MCF 10A (cell line): ENCODE results near the gene STXBP4. TPM values are rescaled to one million over a fixed set of nuclear protein-coding genes. Genes with fewer than 3 reads are reported as not detected.

Experiments
- BruUV-seq: library from RNA; stranded (reverse); fragments of 400-500 nt; replicated peaks from 2 replicates; lab custom pipeline; 2021; lab: Mats Ljungman, UMichigan
- CTCF ChIA-PET: fragments of 300-600 bp; sonication (Branson Sonifier 250); formaldehyde crosslinking; extraction: SDS; loops from one replicate; lab custom pipeline; 2021; ENCODE audit warnings: antibody characterized with exemption, inconsistent platforms; lab: Yijun Ruan, JAX
- POLR2A ChIA-PET: fragments of 300-600, 350-650 bp; sonication (Branson Sonifier 250); formaldehyde crosslinking; extraction: SDS; loops from one replicate; lab custom pipeline; 2020; ENCODE audit warnings: antibody characterized with exemption, inconsistent platforms; lab: Yijun Ruan, JAX
- DNase-seq: peaks from one replicate; pipeline ENCODE4 v3.0.0-alpha.2; 2018; ENCODE audit not compliant: unreplicated experiment
- H3K27ac Mint-ChIP-seq: one replicate; pipeline ENCODE4 v1.8.0; 2022; ENCODE audit warnings: mild to moderate bottlenecking, low read depth, mixed read lengths; ENCODE audit not compliant: unreplicated experiment
- H3K27me3 Mint-ChIP-seq: one replicate; pipeline ENCODE4 v1.8.0; 2022; ENCODE audit warnings: mixed read lengths; ENCODE audit not compliant: insufficient read depth, unreplicated experiment
- H3K36me3 Mint-ChIP-seq: one replicate; pipeline ENCODE4 v1.8.0; 2022; ENCODE audit warnings: mild to moderate bottlenecking, moderate library complexity, mixed read lengths; ENCODE audit not compliant: insufficient read depth, unreplicated experiment
- H3K4me1 Mint-ChIP-seq: one replicate; pipeline ENCODE4 v1.8.0; 2022; ENCODE audit warnings: mixed read lengths; ENCODE audit not compliant: insufficient read depth, unreplicated experiment
- H3K4me3 Mint-ChIP-seq: one replicate; pipeline ENCODE4 v1.8.0; 2022; ENCODE audit warnings: mild to moderate bottlenecking, moderate library complexity, mixed read lengths; ENCODE audit not compliant: unreplicated experiment
- H3K9me3 Mint-ChIP-seq: one replicate; pipeline ENCODE4 v1.8.0; 2022; ENCODE audit warnings: mixed read lengths; ENCODE audit not compliant: unreplicated experiment
- intact Hi-C: fragments of 100-400 bp; cut with micrococcal nuclease; formaldehyde crosslinking; loops from 2 replicates; pipeline ENCODE4 v1.14.1; 2022
- total RNA-seq: library from RNA; stranded (reverse); gene quantifications from 2 replicates; pipeline ENCODE4 v1.2.3, GENCODE V29; 2022
- TF ChIP-seq, protein P1 (sequence below): fragments of 200-600 bp; IDR thresholded peaks from one replicate; pipeline ENCODE4 v1.8.0; 2022; ENCODE audit warnings: antibody characterized with exemption, mild to moderate bottlenecking; ENCODE audit not compliant: unreplicated experiment

Gene STXBP4
- total RNA-seq, 1 experiment from 2014 or later = 6.7 TPM

DNA sequence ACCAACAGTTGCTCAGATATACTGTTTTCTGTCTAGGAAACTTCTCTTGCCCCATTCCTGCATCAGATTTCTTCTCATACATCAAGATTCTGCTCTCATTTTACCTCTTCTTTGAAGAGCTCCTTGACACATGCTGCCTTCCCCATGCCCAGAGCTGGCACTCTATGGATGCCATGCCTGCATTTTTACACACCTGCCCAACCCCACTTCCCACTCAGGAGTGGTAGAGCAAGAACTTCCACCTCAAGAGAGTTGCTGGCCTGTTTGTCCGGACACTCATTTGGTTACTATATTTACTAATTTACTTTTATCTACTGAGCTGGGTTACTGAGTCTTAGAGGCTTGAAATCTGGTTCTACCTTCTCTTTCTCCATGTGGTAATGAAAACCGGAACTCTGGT is 197.9 kb downstream of the STXBP4 start:
- Mint-ChIP-seq H3K4me3 (no peak overlapping the region), H3K27ac (no peak overlapping the region), H3K4me1 (peaks cover 5% of the 10 kb centered on the region), H3K27me3 (no peaks in the 10 kb centered on the region), H3K9me3 (no peaks in the 10 kb centered on the region), H3K36me3 (no peaks in the 10 kb centered on the region)
- DNase-seq = no peak
- ChIA-PET POLR2A (no interaction called here), CTCF (interaction anchor here (0.7 to 1.0 kb wide), 3 partner anchors 30 to 182 kb away, joined by 3 to 4 read pairs (median 3); no protein-coding TSS in a partner anchor)
- no TSS peak for BruUV-seq
- intact Hi-C loops = no loop called here
- TF ChIP-seq, protein P1, sequence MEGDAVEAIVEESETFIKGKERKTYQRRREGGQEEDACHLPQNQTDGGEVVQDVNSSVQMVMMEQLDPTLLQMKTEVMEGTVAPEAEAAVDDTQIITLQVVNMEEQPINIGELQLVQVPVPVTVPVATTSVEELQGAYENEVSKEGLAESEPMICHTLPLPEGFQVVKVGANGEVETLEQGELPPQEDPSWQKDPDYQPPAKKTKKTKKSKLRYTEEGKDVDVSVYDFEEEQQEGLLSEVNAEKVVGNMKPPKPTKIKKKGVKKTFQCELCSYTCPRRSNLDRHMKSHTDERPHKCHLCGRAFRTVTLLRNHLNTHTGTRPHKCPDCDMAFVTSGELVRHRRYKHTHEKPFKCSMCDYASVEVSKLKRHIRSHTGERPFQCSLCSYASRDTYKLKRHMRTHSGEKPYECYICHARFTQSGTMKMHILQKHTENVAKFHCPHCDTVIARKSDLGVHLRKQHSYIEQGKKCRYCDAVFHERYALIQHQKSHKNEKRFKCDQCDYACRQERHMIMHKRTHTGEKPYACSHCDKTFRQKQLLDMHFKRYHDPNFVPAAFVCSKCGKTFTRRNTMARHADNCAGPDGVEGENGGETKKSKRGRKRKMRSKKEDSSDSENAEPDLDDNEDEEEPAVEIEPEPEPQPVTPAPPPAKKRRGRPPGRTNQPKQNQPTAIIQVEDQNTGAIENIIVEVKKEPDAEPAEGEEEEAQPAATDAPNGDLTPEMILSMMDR = no peak

- no peak overlapping the region for H3K27ac Mint-ChIP-seq
- peaks cover 2% of the 10 kb centered on the region for H3K4me1 Mint-ChIP-seq
- no peaks in the 10 kb centered on the region for H3K27me3 Mint-ChIP-seq
- no TSS peak for BruUV-seq
- ChIA-PET POLR2A (no interaction called here), CTCF (interaction anchor here (1.0 kb wide), 2 partner anchors 30 to 181 kb away, joined by 3 to 4 read pairs; no protein-coding TSS in a partner anchor)
- H3K4me3 Mint-ChIP-seq = no peak overlapping the region
- DNase-seq = no peak
- no peaks in the 10 kb centered on the region for H3K36me3 Mint-ChIP-seq
- H3K9me3 Mint-ChIP-seq = no peaks in the 10 kb centered on the region
- intact Hi-C loops = no loop called here
- TF ChIP-seq, protein P1 = no peak
Measured at GRCh38 chr17:55167024-55167725, 198.6 kb downstream of the STXBP4 start.

- CTCF ChIA-PET = no interaction called here
- H3K27ac Mint-ChIP-seq = no peak overlapping the region
- H3K4me1 Mint-ChIP-seq = no peaks in the 10 kb centered on the region
- H3K9me3 Mint-ChIP-seq = peaks cover 6% of the 10 kb centered on the region
- H3K4me3 Mint-ChIP-seq = no peak overlapping the region
- no TSS peak for BruUV-seq
- TF ChIP-seq, protein P1 = no peak
- no peaks in the 10 kb centered on the region for H3K27me3 Mint-ChIP-seq
- no peaks in the 10 kb centered on the region for H3K36me3 Mint-ChIP-seq
- POLR2A ChIA-PET = no interaction called here
- no peak for DNase-seq
- intact Hi-C loops = no loop called here
Measured at GRCh38 chr17:55168958-55169687, 200.6 kb downstream of the STXBP4 start.

DNA sequence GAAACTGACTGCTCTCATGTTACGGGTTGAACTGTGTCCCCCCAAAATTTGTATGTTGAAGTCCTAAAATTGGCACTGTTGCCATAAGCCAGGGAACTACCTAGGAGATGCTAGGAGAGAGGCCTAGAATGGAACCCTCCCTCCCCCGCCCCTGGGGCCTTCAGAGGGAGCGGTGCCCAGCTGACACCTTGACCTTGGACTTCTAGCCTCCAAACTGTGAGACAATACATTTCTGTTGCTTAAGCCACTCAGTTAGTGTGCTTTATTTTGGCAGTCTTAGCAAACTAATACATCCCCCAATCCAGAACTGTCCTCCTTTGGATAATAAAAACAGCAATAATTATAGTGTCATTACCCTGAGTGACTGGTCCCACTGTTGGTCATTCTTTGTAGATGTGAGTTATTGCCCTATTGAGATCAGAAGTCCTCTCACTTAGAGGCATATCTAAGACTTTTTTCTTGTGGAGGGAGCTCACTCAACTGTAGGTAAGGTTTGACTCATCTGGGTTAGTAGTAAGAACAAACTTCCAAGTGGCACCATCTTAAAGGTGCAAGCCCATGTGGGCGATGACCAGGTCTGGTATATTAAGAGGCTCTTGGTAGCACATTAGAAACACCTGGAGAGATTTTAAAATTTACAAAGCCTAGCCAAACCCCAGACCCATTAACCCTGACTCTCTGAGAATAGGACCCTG is 203.2 kb downstream of the STXBP4 start:
- no peaks in the 10 kb centered on the region for H3K36me3 Mint-ChIP-seq
- H3K4me1 Mint-ChIP-seq = no peaks in the 10 kb centered on the region
- H3K27ac Mint-ChIP-seq = peak overlapping the region; percentile 31
- BruUV-seq = no TSS peak
- intact Hi-C loops = no loop called here
- no peak for DNase-seq
- H3K9me3 Mint-ChIP-seq = peaks cover 12% of the 10 kb centered on the region
- no peaks in the 10 kb centered on the region for H3K27me3 Mint-ChIP-seq
- TF ChIP-seq, protein P1 = no peak
- ChIA-PET CTCF (no interaction called here), POLR2A (no interaction called here)
- H3K4me3 Mint-ChIP-seq = no peak overlapping the region
